Activated CD4-positive, alpha-beta T cell treated with anti-CD3 and anti-CD28 coated beads for 24 hours (primary cell): Measurements from ENCODE around the gene VOPP1.

Experiments used
- DNase-seq, 2 donors: peaks; one replicate each; pipeline ENCODE4 v3.0.0-alpha.2; 2020; ENCODE audit warnings: low read depth in 2 of 2

VOPP1 gene

GRCh38 chr7:55532150-55532917, 40.0 kb downstream of the VOPP1 start:
- DNase-seq: peak in 1 of 2 donors; percentile 25

- no peak for DNase-seq
Observed at GRCh38 chr7:55531536-55531935, 40.8 kb downstream of the VOPP1 start.

GRCh38 chr7:55527307-55527706, 45.0 kb downstream of the VOPP1 start:
- DNase-seq: no peak

GRCh38 chr7:55526770-55527169, 45.5 kb downstream of the VOPP1 start:
- DNase-seq: no peak

- no peak for DNase-seq
Observed at GRCh38 chr7:55526329-55526728, 46.0 kb downstream of the VOPP1 start.

GRCh38 chr7:55524558-55525310, 47.6 kb downstream of the VOPP1 start:
- DNase-seq: no peak

- no peak for DNase-seq
Observed at GRCh38 chr7:55523366-55523765, 48.9 kb downstream of the VOPP1 start.

GRCh38 chr7:55521917-55522902, 50.1 kb downstream of the VOPP1 start:
- DNase-seq: no peak

GRCh38 chr7:55521512-55521911, 50.8 kb downstream of the VOPP1 start:
- no peak for DNase-seq

GRCh38 chr7:55520426-55521140, 51.7 kb downstream of the VOPP1 start:
- no peak for DNase-seq

- no peak for DNase-seq
Observed at GRCh38 chr7:55518836-55519235, 53.5 kb downstream of the VOPP1 start.

- no peak for DNase-seq
Observed at GRCh38 chr7:55517936-55518689, 54.2 kb downstream of the VOPP1 start.

- DNase-seq: peak; percentile 29 to 35
Observed at GRCh38 chr7:55517191-55517633, 55.1 kb downstream of the VOPP1 start.

GRCh38 chr7:55516409-55516808, 55.9 kb downstream of the VOPP1 start:
- no peak for DNase-seq

GRCh38 chr7:55515569-55516279, 56.6 kb downstream of the VOPP1 start:
- no peak for DNase-seq

GRCh38 chr7:55514546-55515265, 57.6 kb downstream of the VOPP1 start:
- no peak for DNase-seq

- DNase-seq: no peak
Observed at GRCh38 chr7:55513868-55514267, 58.4 kb downstream of the VOPP1 start.

- no peak for DNase-seq
Observed at GRCh38 chr7:55512635-55513191, 59.6 kb downstream of the VOPP1 start.

GRCh38 chr7:55510621-55511020, 61.7 kb downstream of the VOPP1 start:
- no peak for DNase-seq
